GM12891 (cell line): ENCODE results near the gene DTNA.
A peak's percentile ranks its signal among the peaks of the same experiment; 100 is the strongest.

Experiments used
- POLR2A ChIP-seq: IDR thresholded peaks from 2 replicates; pipeline ENCODE4 v1.6.1; 2011; ENCODE audit warnings: low read depth, low read length, control low read depth
- POLR2AphosphoS5 ChIP-seq: IDR thresholded peaks from 2 replicates; pipeline ENCODE4 v1.6.1; 2011; ENCODE audit warnings: low read depth, low read length, control low read depth
- POU2F2 ChIP-seq: IDR thresholded peaks from 2 replicates; pipeline ENCODE4 v1.6.1; 2011; ENCODE audit warnings: low read depth, mild to moderate bottlenecking, control low read depth, low read length, moderate library complexity
- SPI1 ChIP-seq: IDR thresholded peaks from 2 replicates; pipeline ENCODE4 v1.6.1; 2011; ENCODE audit warnings: low read depth, low read length, control low read depth
- TAF1 ChIP-seq: IDR thresholded peaks from 2 replicates; pipeline ENCODE4 v1.6.1; 2011; ENCODE audit warnings: low read depth, low read length, control low read depth

GRCh38 chr18:34789768-34790344 lies 79.8 kb downstream of the DTNA start:
- TF ChIP-seq POLR2A = no peak
- no peak for TF ChIP-seq POU2F2
- no peak for TF ChIP-seq TAF1
- no peak for TF ChIP-seq POLR2AphosphoS5
- TF ChIP-seq SPI1 = peak; percentile 48; the same call in 1 of the 2 replicates
